HG02981 (cell line): ENCODE measurements around the gene CLTA.
"Not testable (repeated sequence)": the region's sequence is repeated elsewhere in the genome, so short reads cannot be mapped to it uniquely, and the experiment has no call there.

ENCODE experiments used
- ATAC-seq: cut with Tn5 transposase; IDR thresholded peaks from one replicate; pipeline ENCODE4 v1.9.1; 2021; ENCODE audit warnings: mild to moderate bottlenecking, moderate library complexity; ENCODE audit not compliant: unreplicated experiment

The CLTA gene

GRCh38 chr9:36180243-36180642, 10.5 kb upstream of the CLTA start:
- ATAC-seq: not testable (repeated sequence)

- ATAC-seq: no peak
These were observed 3.3 kb upstream of the CLTA start for GRCh38 chr9:36187414-36187813.

GRCh38 chr9:36188212-36188611, 2.5 kb upstream of the CLTA start:
- ATAC-seq: no peak

DNA sequence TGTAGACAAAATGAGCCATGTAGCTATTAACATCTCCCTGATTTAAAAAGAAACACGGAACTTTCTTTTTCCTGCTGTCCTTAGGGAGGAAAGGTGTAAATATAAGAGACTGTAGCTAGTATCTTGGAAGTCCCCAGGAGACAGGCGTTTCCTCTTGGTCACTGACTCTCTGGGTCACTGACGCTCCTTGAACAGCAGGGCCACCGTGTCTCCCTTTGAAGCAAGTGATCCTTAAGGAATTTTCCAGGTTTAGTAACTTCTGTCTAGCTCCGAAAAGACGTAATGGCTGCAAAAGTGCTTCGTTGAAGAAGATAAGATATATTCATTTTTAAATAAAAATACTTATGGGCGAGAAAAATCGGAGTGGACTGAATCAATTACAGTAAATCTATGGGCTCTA, 745 bp upstream of the CLTA start:
- ATAC-seq: no peak

DNA sequence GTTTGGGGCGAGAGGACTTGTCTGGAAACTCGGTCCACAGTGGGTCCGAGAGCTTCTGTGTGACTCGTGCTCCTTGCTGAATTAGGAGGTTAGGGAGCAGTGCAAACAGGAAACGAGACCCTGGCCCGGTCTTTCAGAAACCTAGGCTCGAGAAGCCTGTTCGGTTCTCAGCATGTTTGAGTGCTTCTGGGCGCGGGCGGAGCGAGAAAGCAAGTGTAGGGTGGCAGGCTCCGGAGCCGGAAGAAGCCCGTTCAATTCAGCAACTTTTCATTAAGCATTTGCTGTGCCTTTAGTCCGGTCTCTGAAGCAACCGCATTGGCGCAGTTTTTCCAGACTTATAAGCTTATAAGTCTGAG, 547 bp downstream of the CLTA start:
- peak; percentile 8 for ATAC-seq

- ATAC-seq: no peak
These were observed 965 bp downstream of the CLTA start for GRCh38 chr9:36191686-36192085.

DNA sequence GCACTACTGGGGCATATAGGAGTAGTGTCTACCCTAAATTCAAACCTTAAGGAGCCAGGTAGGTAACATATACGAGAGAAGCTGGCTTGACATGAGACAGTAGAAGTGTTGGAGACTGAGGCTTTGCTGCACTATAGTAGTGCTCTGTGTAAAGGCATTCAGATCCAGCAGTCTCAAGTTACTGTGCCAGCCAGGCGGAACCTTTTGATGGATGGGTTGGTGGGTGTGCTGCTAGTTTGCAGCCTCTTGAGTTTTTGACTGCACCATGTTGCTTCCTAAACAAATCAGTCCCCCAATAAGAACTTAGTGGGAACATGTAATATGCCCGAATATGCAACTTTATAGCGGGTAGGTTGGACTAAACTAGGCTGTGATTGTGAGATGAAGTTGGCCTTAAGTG, 1.5 kb downstream of the CLTA start:
- ATAC-seq: no peak

GRCh38 chr9:36193023-36193422, 2.3 kb downstream of the CLTA start:
- ATAC-seq: no peak

GRCh38 chr9:36194326-36195000, 3.7 kb downstream of the CLTA start:
- ATAC-seq: no peak

- no peak for ATAC-seq
These were observed 14.3 kb downstream of the CLTA start for GRCh38 chr9:36204906-36205547.

GRCh38 chr9:36207016-36207415, 16.3 kb downstream of the CLTA start:
- ATAC-seq: no peak

DNA sequence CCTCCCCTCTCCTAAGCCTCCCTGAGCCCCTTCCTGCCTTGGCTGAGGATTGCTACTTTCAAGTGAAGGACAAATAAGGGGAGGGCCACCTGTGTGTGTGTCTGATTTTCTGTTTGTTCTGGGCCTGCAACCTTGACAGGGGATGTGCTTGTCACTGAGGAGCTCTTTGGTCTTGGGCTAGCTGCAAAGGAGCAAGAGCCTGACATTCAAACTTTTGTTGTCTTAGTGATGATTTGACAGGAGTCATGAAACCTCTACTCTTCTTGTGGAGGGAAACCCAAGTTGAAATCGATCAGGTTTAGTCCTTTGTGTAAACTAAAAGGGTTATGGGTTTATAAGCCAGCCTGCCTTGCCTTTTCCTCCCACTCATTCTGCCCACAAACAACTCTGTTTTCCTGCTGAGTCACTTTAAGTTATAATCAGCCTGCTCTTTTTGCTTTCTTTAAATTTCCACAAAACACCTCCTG, 16.9 kb downstream of the CLTA start:
- ATAC-seq: no peak

DNA sequence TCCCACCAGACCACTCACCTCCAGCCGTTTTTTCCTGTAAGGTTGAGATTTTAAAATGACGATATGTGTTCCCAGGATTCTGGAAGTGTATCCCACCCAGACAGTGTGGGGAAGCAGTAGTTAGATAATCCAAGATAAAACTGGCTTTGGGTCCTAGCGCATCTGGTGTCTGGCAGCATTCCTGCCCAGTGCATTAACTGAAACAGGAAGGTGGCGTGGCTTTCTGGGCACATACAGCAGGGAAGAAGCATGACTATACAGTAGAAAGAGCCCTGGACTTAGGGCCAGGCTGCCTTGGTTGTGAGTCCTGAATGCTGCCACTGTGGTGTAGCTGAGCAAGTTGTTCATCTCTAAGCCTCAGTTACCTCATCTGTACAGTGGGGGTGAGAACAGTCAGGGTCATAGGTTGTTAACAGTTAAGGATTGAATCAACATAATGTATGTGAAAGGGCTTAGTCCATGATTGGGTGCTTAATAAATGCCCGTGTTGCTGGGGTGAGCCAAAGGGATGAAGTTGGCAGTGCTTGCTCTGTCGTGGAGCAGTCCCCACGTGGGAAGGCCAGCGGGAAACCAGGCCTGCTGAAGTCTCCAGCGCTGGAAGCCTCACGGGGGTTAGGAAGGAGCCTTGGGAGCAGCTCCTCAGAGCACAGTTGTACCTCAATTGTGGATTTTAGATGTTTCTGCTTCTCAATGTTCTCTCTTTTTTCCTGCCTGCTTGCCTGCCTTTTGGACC, 18.0 kb downstream of the CLTA start:
- ATAC-seq: no peak

DNA sequence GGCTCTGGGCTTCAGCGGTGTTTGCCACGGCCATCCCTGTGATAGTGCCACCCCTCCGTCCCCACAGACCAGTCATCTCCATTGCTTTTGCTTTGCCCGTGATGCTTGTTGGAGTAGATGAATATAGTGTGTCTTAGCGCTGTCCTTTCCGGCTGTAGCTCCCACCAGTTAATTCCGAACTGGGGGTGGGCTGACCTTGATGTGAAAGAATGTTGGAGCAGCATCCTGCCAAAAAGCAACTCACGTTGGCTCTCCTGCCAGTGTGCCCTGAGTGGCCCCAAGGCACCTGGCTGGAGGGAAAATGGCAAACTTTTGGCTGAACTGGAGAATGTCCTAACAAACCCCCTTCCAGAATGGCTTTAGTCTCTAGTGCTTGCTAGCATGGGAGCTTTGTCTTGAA, 20.0 kb downstream of the CLTA start:
- no peak for ATAC-seq

DNA sequence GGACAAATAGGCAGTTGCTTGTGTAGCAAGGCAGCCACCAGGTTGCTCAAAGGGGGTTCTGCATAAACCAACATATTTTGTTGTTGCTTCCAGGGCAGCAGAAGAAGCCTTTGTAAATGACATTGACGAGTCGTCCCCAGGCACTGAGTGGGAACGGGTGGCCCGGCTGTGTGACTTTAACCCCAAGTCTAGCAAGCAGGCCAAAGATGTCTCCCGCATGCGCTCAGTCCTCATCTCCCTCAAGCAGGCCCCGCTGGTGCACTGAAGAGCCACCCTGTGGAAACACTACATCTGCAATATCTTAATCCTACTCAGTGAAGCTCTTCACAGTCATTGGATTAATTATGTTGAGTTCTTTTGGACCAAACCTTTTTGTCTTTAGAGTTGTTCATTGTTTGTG, 20.8 kb downstream of the CLTA start:
- ATAC-seq: no peak

DNA sequence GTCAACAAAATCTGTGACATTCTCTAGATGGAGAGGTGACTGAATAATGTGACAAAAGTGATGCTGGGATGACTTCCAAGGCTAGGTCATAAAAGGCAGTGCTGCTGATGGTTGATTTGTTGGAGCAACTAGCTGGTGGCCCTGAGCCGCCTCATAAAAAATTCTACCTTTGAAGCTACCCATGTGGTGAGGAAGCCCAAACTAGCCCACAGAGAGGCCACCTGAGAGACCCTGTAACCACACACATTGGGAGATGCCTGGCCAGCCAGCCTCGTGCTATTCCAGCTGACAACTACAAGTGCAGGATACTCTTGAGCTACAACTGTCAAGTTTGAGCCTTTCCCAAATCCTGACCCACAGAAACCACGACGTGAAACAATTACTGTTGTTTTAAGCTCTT, 22.7 kb downstream of the CLTA start:
- no peak for ATAC-seq

GRCh38 chr9:36213989-36214388, 23.3 kb downstream of the CLTA start:
- ATAC-seq: no peak

DNA sequence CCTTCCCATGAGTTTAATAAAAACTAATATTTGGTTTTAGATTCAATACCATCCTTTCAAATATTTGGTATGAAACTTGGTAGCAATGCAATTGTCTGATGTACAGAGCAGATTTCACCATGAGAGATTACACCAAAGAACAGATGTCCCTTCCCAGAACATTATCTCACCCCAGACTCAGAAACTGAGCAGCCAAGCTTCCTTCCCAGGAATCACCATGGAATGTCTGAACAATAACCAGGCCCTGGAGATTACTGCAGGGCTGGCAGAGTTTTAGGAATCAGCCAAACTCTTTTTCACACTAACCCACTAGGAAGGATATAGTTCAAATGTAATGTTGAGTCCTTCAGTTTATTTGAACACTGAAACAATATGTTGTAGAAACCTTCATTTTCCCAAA, 23.9 kb downstream of the CLTA start:
- no peak for ATAC-seq

- ATAC-seq: no peak
These were observed 26.7 kb downstream of the CLTA start for GRCh38 chr9:36217256-36217968.

DNA sequence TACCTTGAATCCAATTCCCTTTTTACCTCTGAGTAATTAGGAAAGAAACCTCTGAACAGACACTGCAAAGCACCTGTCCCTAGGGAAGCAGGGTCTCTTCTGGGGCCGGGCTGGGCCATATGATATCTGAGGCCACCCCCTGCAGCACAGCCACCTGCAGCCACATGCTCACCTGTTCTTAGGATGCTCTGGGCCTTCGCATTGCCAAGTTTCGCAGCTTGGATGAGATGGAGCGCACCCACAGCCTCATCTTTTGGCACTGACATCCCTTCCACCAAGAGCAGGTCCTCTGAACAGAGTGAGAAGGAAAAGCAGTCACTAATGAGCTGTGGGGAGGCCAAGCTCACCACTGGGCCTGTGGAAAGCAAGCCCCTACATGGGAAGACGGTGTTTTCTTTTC, 27.3 kb downstream of the CLTA start:
- ATAC-seq: no peak

GRCh38 chr9:36218411-36218901, 27.7 kb downstream of the CLTA start:
- ATAC-seq: no peak
